Measurements from ENCODE around the gene CHRM5. TPM values are rescaled to one million over a fixed set of nuclear protein-coding genes. Genes with fewer than 3 reads are reported as not detected.

CHRM5 gene
- total and polyA plus RNA-seq, 2 experiments from 2014 or later, result 0.05 to 0.43 TPM

DNA sequence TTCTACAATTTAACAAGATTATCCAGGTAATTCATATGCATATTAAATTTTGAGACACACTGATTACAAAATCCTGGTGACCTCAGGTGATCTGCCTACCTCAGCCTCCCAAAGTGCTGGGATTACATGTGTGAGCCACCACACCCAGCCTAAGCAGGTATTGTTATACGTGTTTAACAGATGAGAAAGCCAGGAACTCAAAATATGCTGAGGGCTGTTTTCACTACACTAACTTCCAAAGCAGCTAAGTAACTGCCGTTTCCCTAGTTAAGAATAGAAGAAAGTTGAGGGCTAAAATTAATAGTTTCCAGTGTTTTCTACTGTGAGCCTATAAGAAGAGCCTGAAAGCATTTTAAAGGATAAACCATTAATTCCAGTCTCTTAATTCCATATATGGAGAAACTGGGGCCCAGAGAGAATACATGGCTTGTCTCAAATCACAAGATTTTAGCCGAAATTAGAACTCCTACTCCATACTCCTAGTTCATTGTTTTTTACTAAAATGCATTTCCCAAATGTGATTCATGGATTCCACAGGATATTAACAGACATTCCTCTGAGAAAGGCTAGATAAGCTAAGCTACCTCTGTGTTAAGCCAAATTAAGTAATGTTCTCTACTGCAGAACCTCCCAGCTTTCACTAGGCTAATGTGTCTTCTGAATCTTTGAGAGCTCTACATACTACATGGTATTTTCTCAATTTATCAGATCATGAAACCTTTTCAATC lies 87.7 kb downstream of the CHRM5 start:
- 23% methylated on average over 3 of the region's 3 CpGs for WGBS, 2 experiments (ENCODE audit: low coverage in 1 of 2, low lambda C conversion rate in 2 of 2, missing lambda C conversion rate in 2 of 2)
- Histone ChIP-seq H3K9me3 (ENCODE audit: low read depth) (peaks cover 3% of the 10 kb centered on the region), H3F3A (ENCODE audit: insufficient read depth) (peaks cover 22% of the 10 kb centered on the region), H3K9ac (peak overlapping the region; percentile 14), H3K27ac (peak overlapping the region; percentile 58), H3K4me2 (ENCODE audit: unreplicated experiment) (peak overlapping the region; percentile 41), H3K79me2 (ENCODE audit: insufficient read depth) (no peaks in the 10 kb centered on the region), H4K20me1 (ENCODE audit: insufficient read depth) (no peaks in the 10 kb centered on the region), H3K9me2 (ENCODE audit: insufficient read depth) (no peaks in the 10 kb centered on the region), H3K4me1 (ENCODE audit: insufficient read depth) (peaks cover 16% of the 10 kb centered on the region), H3K27me3 (replicated peaks; ENCODE audit: insufficient read depth) (no peaks in the 10 kb centered on the region), H2AFZ (peak overlapping the region; percentile 61), H3K36me3 (ENCODE audit: low read depth) (no peaks in the 10 kb centered on the region), H3K4me3 (peak overlapping the region; percentile 7)
- in situ Hi-C loops (cut with MboI), result no loop called here
- TF ChIP-seq EZH2phosphoT487 (IDR thresholded peaks at IDR 0.05; ENCODE audit: insufficient read depth, low read depth) (no peak), EZH2 (IDR thresholded peaks at IDR 0.05; ENCODE audit: insufficient read depth, poor library complexity, severe bottlenecking) (no peak)
- DNase-seq, result peak; percentile 86

- in situ Hi-C loops (cut with MboI), result no loop called here
Observed at GRCh38 chr15:34056911-34057310, 88.6 kb downstream of the CHRM5 start.

DNA sequence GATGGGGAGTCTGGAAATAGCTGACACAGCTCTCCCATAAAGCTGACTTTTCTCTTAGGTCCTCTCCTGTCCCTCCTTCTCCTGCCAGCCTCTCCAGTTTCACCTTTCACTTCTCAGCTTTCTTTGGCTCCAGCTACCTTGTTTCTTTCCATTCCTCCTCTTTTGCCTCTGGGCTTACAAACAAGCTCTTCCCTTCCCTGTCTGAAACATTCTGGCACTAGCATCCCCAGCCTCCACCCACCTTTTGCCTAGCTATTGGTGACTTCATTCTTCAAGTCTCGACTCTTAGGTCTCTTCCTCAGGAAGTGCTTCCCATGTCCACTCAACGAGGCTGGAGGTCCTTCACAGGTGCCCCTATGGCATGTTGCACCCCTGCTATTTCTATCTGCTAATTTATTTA lies 91.2 kb downstream of the CHRM5 start:
- Histone ChIP-seq H3K4me2 (ENCODE audit: unreplicated experiment) (no peak overlapping the region), H3K79me2 (ENCODE audit: insufficient read depth) (no peaks in the 10 kb centered on the region), H3K4me1 (ENCODE audit: insufficient read depth) (peaks cover 16% of the 10 kb centered on the region), H3K9ac (no peak overlapping the region), H3K27ac (no peak overlapping the region), H3K36me3 (ENCODE audit: low read depth) (no peaks in the 10 kb centered on the region), H4K20me1 (ENCODE audit: insufficient read depth) (no peaks in the 10 kb centered on the region), H3K9me2 (ENCODE audit: insufficient read depth) (no peaks in the 10 kb centered on the region), H2AFZ (peak overlapping the region; percentile 56), H3K9me3 (ENCODE audit: low read depth) (no peaks in the 10 kb centered on the region), H3K27me3 (replicated peaks; ENCODE audit: insufficient read depth) (no peaks in the 10 kb centered on the region), H3F3A (ENCODE audit: insufficient read depth) (peaks cover 22% of the 10 kb centered on the region), H3K4me3 (no peak overlapping the region)
- TF ChIP-seq EZH2 (IDR thresholded peaks at IDR 0.05; ENCODE audit: insufficient read depth, poor library complexity, severe bottlenecking) (no peak), EZH2phosphoT487 (IDR thresholded peaks at IDR 0.05; ENCODE audit: insufficient read depth, low read depth) (no peak)
- no peak for DNase-seq
- in situ Hi-C loops (cut with MboI), result no loop called here
- 6 to 11% methylated on average over 2 of the region's 2 CpGs for WGBS, 2 experiments (ENCODE audit: low coverage in 1 of 2, low lambda C conversion rate in 2 of 2, missing lambda C conversion rate in 2 of 2)

More at GRCh38 chr15:34056911-34057310, 88.6 kb downstream of the CHRM5 start:
- peak overlapping the region; percentile 58 for H3K27ac ChIP-seq
- H4K20me1 ChIP-seq (ENCODE audit: insufficient read depth), result no peaks in the 10 kb centered on the region
- no peaks in the 10 kb centered on the region for H3K9me3 ChIP-seq (ENCODE audit: low read depth)
- H3K9me2 ChIP-seq (ENCODE audit: insufficient read depth), result no peaks in the 10 kb centered on the region
- peak overlapping the region; percentile 41 for H3K4me2 ChIP-seq (ENCODE audit: unreplicated experiment)
- H3K9ac ChIP-seq, result peak overlapping the region; percentile 14
- H3K27me3 ChIP-seq (replicated peaks; ENCODE audit: insufficient read depth), result no peaks in the 10 kb centered on the region
- TF ChIP-seq EZH2 (IDR thresholded peaks at IDR 0.05; ENCODE audit: insufficient read depth, poor library complexity, severe bottlenecking), result no peak
- no peak for TF ChIP-seq EZH2phosphoT487 (IDR thresholded peaks at IDR 0.05; ENCODE audit: insufficient read depth, low read depth)
- peak overlapping the region; percentile 7; the same call in 1 of the 2 replicates for H3K4me3 ChIP-seq
- H3K4me1 ChIP-seq (ENCODE audit: insufficient read depth), result peaks cover 16% of the 10 kb centered on the region
- 63 to 66% methylated on average over 5 of the region's 5 CpGs for WGBS, 2 experiments (ENCODE audit: low coverage in 1 of 2, low lambda C conversion rate in 2 of 2, missing lambda C conversion rate in 2 of 2)
- no peaks in the 10 kb centered on the region for H3K79me2 ChIP-seq (ENCODE audit: insufficient read depth)
- peak; percentile 19 for DNase-seq
- H3K36me3 ChIP-seq (ENCODE audit: low read depth), result no peaks in the 10 kb centered on the region
- H2AFZ ChIP-seq, result peak overlapping the region; percentile 61
- peaks cover 22% of the 10 kb centered on the region for H3F3A ChIP-seq (ENCODE audit: insufficient read depth)

GRCh38 chr15:34059946-34060345 lies 91.6 kb downstream of the CHRM5 start:
- in situ Hi-C loops (cut with MboI), result no loop called here
- no peaks in the 10 kb centered on the region for H3K36me3 ChIP-seq (ENCODE audit: low read depth)
- TF ChIP-seq EZH2phosphoT487 (IDR thresholded peaks at IDR 0.05; ENCODE audit: insufficient read depth, low read depth), result no peak
- TF ChIP-seq EZH2 (IDR thresholded peaks at IDR 0.05; ENCODE audit: insufficient read depth, poor library complexity, severe bottlenecking), result no peak
- no peaks in the 10 kb centered on the region for H3K9me2 ChIP-seq (ENCODE audit: insufficient read depth)
- no peak overlapping the region for H3K27ac ChIP-seq
- H3K9ac ChIP-seq, result no peak overlapping the region
- no peak overlapping the region for H3K4me3 ChIP-seq
- no peaks in the 10 kb centered on the region for H3K9me3 ChIP-seq (ENCODE audit: low read depth)
- H3K79me2 ChIP-seq (ENCODE audit: insufficient read depth), result no peaks in the 10 kb centered on the region
- no peaks in the 10 kb centered on the region for H3K27me3 ChIP-seq (replicated peaks; ENCODE audit: insufficient read depth)
- peak overlapping the region; percentile 56; the same call in 1 of the 2 replicates for H2AFZ ChIP-seq
- no peak overlapping the region for H3K4me2 ChIP-seq (ENCODE audit: unreplicated experiment)
- H3K4me1 ChIP-seq (ENCODE audit: insufficient read depth), result peaks cover 16% of the 10 kb centered on the region
- 21 to 26% methylated on average over 3 of the region's 3 CpGs for WGBS, 2 experiments (ENCODE audit: low coverage in 1 of 2, low lambda C conversion rate in 2 of 2, missing lambda C conversion rate in 2 of 2)
- H3F3A ChIP-seq (ENCODE audit: insufficient read depth), result peaks cover 22% of the 10 kb centered on the region
- H4K20me1 ChIP-seq (ENCODE audit: insufficient read depth), result no peaks in the 10 kb centered on the region
- no peak for DNase-seq
